Stimulated activated naive CD8-positive, alpha-beta T cell treated with anti-CD3 and anti-CD28 coated beads, Interleukin-15, Interleukin-2, amounts not matched to agents 100 U/mL and 50 U/mL, for 24 hours (primary cell): ENCODE data around the gene TMSB4X.
"Not testable (repeated sequence)": the region's sequence is repeated elsewhere in the genome, so short reads cannot be mapped to it uniquely, and the experiment has no call there.

ENCODE experiments used
- ATAC-seq: fragments of 150-1000 bp; cut with Tn5 transposase; one replicate; pipeline ENCODE4 v1.10.0; 2021
- DNase-seq: peaks from one replicate; pipeline ENCODE4 v3.0.0; 2021

The TMSB4X gene

GRCh38 chrX:12974796-12975669 lies at the start of gene TMSB4X:
Gene TMSB4X, plus strand, starts transcription at chrX:12975110.
- peak; percentile 50 for ATAC-seq

GRCh38 chrX:12929701-12930100 lies 45.2 kb upstream of the TMSB4X start:
- DNase-seq, result no peak
- peak; percentile 79 for ATAC-seq

More at GRCh38 chrX:12974796-12975669, at the start of gene TMSB4X:
- peak; percentile 86 for DNase-seq

GRCh38 chrX:12930150-12930549 lies 44.8 kb upstream of the TMSB4X start:
- DNase-seq (no peak), ATAC-seq (peak; percentile 65)

- DNase-seq (no peak), ATAC-seq (no peak)
Observed at GRCh38 chrX:12932244-12932643, 42.7 kb upstream of the TMSB4X start.

- no peak for DNase-seq
- no peak for ATAC-seq
Observed at GRCh38 chrX:12934850-12935249, 40.1 kb upstream of the TMSB4X start.

GRCh38 chrX:12936947-12937346 lies 38.0 kb upstream of the TMSB4X start:
- ATAC-seq, result no peak
- DNase-seq, result no peak

- DNase-seq, ATAC-seq: not testable (repeated sequence)
Observed at GRCh38 chrX:12940471-12940870, 34.4 kb upstream of the TMSB4X start.

GRCh38 chrX:12943592-12943991 lies 31.3 kb upstream of the TMSB4X start:
- DNase-seq, ATAC-seq: not testable (repeated sequence)

GRCh38 chrX:12944452-12944851 lies 30.5 kb upstream of the TMSB4X start:
- ATAC-seq, DNase-seq: not testable (repeated sequence)

- DNase-seq (no peak), ATAC-seq (no peak)
Observed at GRCh38 chrX:12945494-12945893, 29.4 kb upstream of the TMSB4X start.

- no peak for DNase-seq
- no peak for ATAC-seq
Observed at GRCh38 chrX:12946406-12946805, 28.5 kb upstream of the TMSB4X start.

GRCh38 chrX:12946838-12947544 lies 27.9 kb upstream of the TMSB4X start:
- ATAC-seq, result peak; percentile 10
- DNase-seq, result peak; percentile 76

- ATAC-seq, result no peak
Observed at GRCh38 chrX:12947545-12948235, 27.2 kb upstream of the TMSB4X start.

GRCh38 chrX:12948495-12948894 lies 26.4 kb upstream of the TMSB4X start:
- DNase-seq (no peak), ATAC-seq (no peak)

More at GRCh38 chrX:12947545-12948235, 27.2 kb upstream of the TMSB4X start:
- DNase-seq, result no peak

- no peak for ATAC-seq
- no peak for DNase-seq
Observed at GRCh38 chrX:12949205-12949926, 25.5 kb upstream of the TMSB4X start.

GRCh38 chrX:12949927-12950656 lies 24.8 kb upstream of the TMSB4X start:
- peak; percentile 53 for ATAC-seq
- DNase-seq, result peak; percentile 83

GRCh38 chrX:12950851-12951594 lies 23.9 kb upstream of the TMSB4X start:
- ATAC-seq (peak; percentile 75), DNase-seq (peak; percentile 73)

- no peak for DNase-seq
Observed at GRCh38 chrX:12951595-12951975, 23.3 kb upstream of the TMSB4X start.

GRCh38 chrX:12953420-12953819 lies 21.5 kb upstream of the TMSB4X start:
- DNase-seq (no peak), ATAC-seq (no peak)

More at GRCh38 chrX:12951595-12951975, 23.3 kb upstream of the TMSB4X start:
- no peak for ATAC-seq

GRCh38 chrX:12954376-12954775 lies 20.5 kb upstream of the TMSB4X start:
- no peak for DNase-seq
- no peak for ATAC-seq
